PC-3 (cell line): ENCODE measurements around the gene PARP16.

Experiments used
- CTCF ChIP-seq: fragments of 300-600 bp; sonication (generic); conservative IDR thresholded peaks from 2 replicates; pipeline ENCODE4 v1.5.1; 2017; ENCODE audit warnings: antibody characterized with exemption, low read depth, mild to moderate bottlenecking, low read length
- EZH2 ChIP-seq: fragments of 300-600 bp; sonication (generic); IDR thresholded peaks from one replicate; pipeline ENCODE4 v1.6.1; 2017; ENCODE audit warnings: antibody characterized with exemption, mild to moderate bottlenecking, low read length; ENCODE audit not compliant: unreplicated experiment
- EZH2phosphoT487 ChIP-seq: fragments of 300-600 bp; sonication (generic); IDR thresholded peaks from 2 replicates; pipeline ENCODE4 v1.6.1; 2018; ENCODE audit warnings: mild to moderate bottlenecking, antibody characterized with exemption, low read length, borderline replicate concordance

GRCh38 chr15:65311760-65312159 lies 25.1 kb upstream of the PARP16 start:
- no peak for TF ChIP-seq CTCF
- TF ChIP-seq EZH2: no peak
- no peak for TF ChIP-seq EZH2phosphoT487
